ENCODE data around the gene ZNF782.
"Not testable (repeated sequence)": the region's sequence is repeated elsewhere in the genome, so short reads cannot be mapped to it uniquely, and the experiment has no call there.

Gene ZNF782

GRCh38 chr9:96867079-96867804 is 12.9 kb upstream of the ZNF782 start:
- no peak for TF ChIP-seq CTCF (IDR thresholded peaks at IDR 0.05; ENCODE audit: borderline replicate concordance, insufficient read depth, low read depth, low read length)
- H3K4me3 ChIP-seq (ENCODE audit: low read depth, low read length), result no peak overlapping the region

- not testable (repeated sequence) for H3K4me3 ChIP-seq (ENCODE audit: low read depth, low read length)
Measured at GRCh38 chr9:96865240-96865639, 10.9 kb upstream of the ZNF782 start.

GRCh38 chr9:96859461-96860198 is 5.3 kb upstream of the ZNF782 start:
- no peak for TF ChIP-seq CTCF (IDR thresholded peaks at IDR 0.05; ENCODE audit: borderline replicate concordance, insufficient read depth, low read depth, low read length)
- no peak overlapping the region for H3K4me3 ChIP-seq (ENCODE audit: low read depth, low read length)

GRCh38 chr9:96858670-96859069 is 4.4 kb upstream of the ZNF782 start:
- no peak overlapping the region for H3K4me3 ChIP-seq (ENCODE audit: low read depth, low read length)
- no peak for TF ChIP-seq CTCF (IDR thresholded peaks at IDR 0.05; ENCODE audit: borderline replicate concordance, insufficient read depth, low read depth, low read length)

- TF ChIP-seq CTCF (IDR thresholded peaks at IDR 0.05; ENCODE audit: borderline replicate concordance, insufficient read depth, low read depth, low read length), result no peak
- no peak overlapping the region for H3K4me3 ChIP-seq (ENCODE audit: low read depth, low read length)
Measured at GRCh38 chr9:96858018-96858573, 3.8 kb upstream of the ZNF782 start.

- TF ChIP-seq CTCF (IDR thresholded peaks at IDR 0.05; ENCODE audit: borderline replicate concordance, insufficient read depth, low read depth, low read length), result peak; percentile 77
- no peak overlapping the region for H3K4me3 ChIP-seq (ENCODE audit: low read depth, low read length)
Measured at GRCh38 chr9:96856363-96857286, 2.3 kb upstream of the ZNF782 start.

Data from GM12875 (cell line).